ENCODE data around the gene RPS10. TPM values are rescaled to one million over a fixed set of nuclear protein-coding genes. Genes with fewer than 3 reads are reported as not detected.

Gene RPS10
- polyA plus RNA-seq, 1 donor (not counting 4 experiments of a cell fraction or from before 2014, with no cell fraction given), result 2,818 TPM

DNA sequence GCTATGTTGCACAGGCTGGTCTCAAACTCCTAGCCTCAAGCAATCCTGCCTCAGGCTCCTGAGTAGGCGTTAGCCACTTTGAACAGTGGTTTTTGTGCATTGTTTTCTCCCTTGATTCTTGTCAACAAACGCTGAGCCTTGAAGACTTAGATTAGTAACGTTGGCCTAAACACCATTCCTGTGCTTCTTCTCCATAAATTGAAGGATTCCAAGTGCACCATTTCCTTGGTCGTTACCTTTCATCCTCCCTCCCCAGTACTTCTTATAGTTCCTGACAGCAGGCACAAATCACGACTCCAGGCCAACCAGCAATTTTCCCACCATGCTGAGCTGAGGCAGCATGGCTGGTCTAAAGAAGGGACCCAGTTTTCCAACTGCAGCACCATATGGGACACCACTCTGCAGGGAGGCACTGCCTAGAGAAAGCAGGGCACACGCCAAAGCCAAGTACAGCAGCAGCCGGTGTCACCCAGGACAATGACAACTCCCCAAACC lies 8.9 kb downstream of the RPS10 start:
- FAIRE-seq (no peak), DNase-seq (ENCODE audit: low read depth, low spot score) (no peak)
- no peaks in the 10 kb centered on the region for H3K9me3 ChIP-seq (ENCODE audit: control insufficient read depth, low read depth, low read length)
- H3K9me1 ChIP-seq (ENCODE audit: control insufficient read depth, extremely low read depth, insufficient read depth, low read length), result no peaks in the 10 kb centered on the region
- no peak overlapping the region for H2AFZ ChIP-seq (ENCODE audit: control insufficient read depth, low read length)
- peaks cover 9% of the 10 kb centered on the region for H3K4me1 ChIP-seq (ENCODE audit: control insufficient read depth, extremely low read depth, insufficient read depth, low read length)
- peaks cover 28% of the 10 kb centered on the region for H4K20me1 ChIP-seq (ENCODE audit: control insufficient read depth, extremely low read depth, insufficient read depth, low read length)
- H3K79me2 ChIP-seq (ENCODE audit: control insufficient read depth, insufficient read depth, low read length), result peaks cover 22% of the 10 kb centered on the region
- no peak overlapping the region for H3K4me3 ChIP-seq (ENCODE audit: control insufficient read depth in 2 of 3, extremely low read depth in 1 of 3, insufficient read depth in 2 of 3, low read depth in 1 of 3, low read length in 3 of 3)
- H3K36me3 ChIP-seq (ENCODE audit: control insufficient read depth in 2 of 2, extremely low read depth in 1 of 2, insufficient read depth in 2 of 2, low read length in 2 of 2), result peaks cover 34 to 52% of the 10 kb centered on the region in 2 experiments
- dilution Hi-C loops (cut with MboI; ENCODE audit: extremely low pct_ligation_motif_present, low sequenced_read_pairs), result no loop called here
- H3K27me3 ChIP-seq (ENCODE audit: control insufficient read depth, extremely low read depth, insufficient read depth, low read length), result no peaks in the 10 kb centered on the region
- H3K27ac ChIP-seq (ENCODE audit: control insufficient read depth, insufficient read depth, low read length), result no peak overlapping the region
- TF ChIP-seq, protein P1, sequence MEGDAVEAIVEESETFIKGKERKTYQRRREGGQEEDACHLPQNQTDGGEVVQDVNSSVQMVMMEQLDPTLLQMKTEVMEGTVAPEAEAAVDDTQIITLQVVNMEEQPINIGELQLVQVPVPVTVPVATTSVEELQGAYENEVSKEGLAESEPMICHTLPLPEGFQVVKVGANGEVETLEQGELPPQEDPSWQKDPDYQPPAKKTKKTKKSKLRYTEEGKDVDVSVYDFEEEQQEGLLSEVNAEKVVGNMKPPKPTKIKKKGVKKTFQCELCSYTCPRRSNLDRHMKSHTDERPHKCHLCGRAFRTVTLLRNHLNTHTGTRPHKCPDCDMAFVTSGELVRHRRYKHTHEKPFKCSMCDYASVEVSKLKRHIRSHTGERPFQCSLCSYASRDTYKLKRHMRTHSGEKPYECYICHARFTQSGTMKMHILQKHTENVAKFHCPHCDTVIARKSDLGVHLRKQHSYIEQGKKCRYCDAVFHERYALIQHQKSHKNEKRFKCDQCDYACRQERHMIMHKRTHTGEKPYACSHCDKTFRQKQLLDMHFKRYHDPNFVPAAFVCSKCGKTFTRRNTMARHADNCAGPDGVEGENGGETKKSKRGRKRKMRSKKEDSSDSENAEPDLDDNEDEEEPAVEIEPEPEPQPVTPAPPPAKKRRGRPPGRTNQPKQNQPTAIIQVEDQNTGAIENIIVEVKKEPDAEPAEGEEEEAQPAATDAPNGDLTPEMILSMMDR (optimal IDR thresholded peaks at IDR 0.05 in 1 of 3, IDR thresholded peaks at IDR 0.05 in 1 of 3, conservative IDR thresholded peaks at IDR 0.05 in 1 of 3; ENCODE audit: extremely low read depth in 1 of 3, insufficient read depth in 2 of 3, low read length in 3 of 3), result no peak
- TF ChIP-seq EZH2 (IDR thresholded peaks at IDR 0.05; ENCODE audit: low read length), result no peak
- no peak overlapping the region for H3K4me2 ChIP-seq (ENCODE audit: control insufficient read depth, extremely low read depth, insufficient read depth, low read depth, low read length)
- no peak overlapping the region for H3K9ac ChIP-seq (ENCODE audit: control insufficient read depth, extremely low read depth, insufficient read depth, low read length)

DNA sequence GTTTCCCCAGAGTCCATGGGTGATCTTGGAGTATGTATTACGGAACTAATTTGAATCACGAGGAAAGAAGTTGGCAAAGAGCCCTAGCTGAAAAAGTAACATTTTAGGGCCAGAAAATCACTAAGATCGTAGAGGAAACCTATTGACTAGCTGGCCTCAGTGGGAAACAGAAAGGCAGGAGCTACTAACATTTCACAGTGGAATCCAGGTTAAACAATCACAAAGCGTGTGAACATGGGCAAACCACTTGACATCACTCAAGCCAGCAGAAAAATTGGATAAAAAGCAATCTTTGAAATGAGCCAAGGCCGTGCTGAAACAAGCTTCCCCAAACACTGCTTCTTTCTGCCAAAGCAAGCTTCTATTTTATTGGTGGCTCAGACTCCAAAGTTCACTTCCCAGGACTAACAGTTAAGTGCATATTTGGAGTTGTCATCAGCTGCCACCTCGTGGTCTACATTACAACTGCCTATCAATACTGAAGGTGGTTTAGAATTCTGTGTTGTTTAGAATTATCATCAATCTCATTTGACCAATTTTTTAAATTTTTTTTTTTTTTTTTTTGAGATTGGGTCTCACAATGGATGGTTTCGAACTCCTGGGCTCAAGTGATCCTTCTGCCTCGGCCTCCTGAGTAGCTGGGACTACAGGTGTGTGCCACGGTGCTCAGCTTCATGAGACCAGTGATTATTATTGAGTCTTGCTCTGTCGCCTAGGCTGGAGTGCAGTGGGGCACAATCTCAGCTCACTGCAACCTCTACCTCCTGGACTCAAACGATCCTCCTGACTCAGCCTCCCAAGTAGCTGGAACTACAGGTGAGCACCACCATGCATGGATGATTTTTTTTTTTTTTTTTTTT lies 10.6 kb downstream of the RPS10 start:
- H3K9ac ChIP-seq (ENCODE audit: control insufficient read depth, extremely low read depth, insufficient read depth, low read length), result no peak overlapping the region
- H3K79me2 ChIP-seq (ENCODE audit: control insufficient read depth, insufficient read depth, low read length), result peaks cover 10% of the 10 kb centered on the region
- no peak overlapping the region for H3K27ac ChIP-seq (ENCODE audit: control insufficient read depth, insufficient read depth, low read length)
- dilution Hi-C loops (cut with MboI; ENCODE audit: extremely low pct_ligation_motif_present, low sequenced_read_pairs), result no loop called here
- H3K27me3 ChIP-seq (ENCODE audit: control insufficient read depth, extremely low read depth, insufficient read depth, low read length), result no peaks in the 10 kb centered on the region
- no peaks in the 10 kb centered on the region for H3K9me1 ChIP-seq (ENCODE audit: control insufficient read depth, extremely low read depth, insufficient read depth, low read length)
- H3K4me2 ChIP-seq (ENCODE audit: control insufficient read depth, extremely low read depth, insufficient read depth, low read depth, low read length), result no peak overlapping the region
- FAIRE-seq (peak; percentile 52), DNase-seq (ENCODE audit: low read depth, low spot score) (no peak)
- peaks cover 28% of the 10 kb centered on the region for H4K20me1 ChIP-seq (ENCODE audit: control insufficient read depth, extremely low read depth, insufficient read depth, low read length)
- H2AFZ ChIP-seq (ENCODE audit: control insufficient read depth, low read length), result no peak overlapping the region
- no peaks in the 10 kb centered on the region for H3K9me3 ChIP-seq (ENCODE audit: control insufficient read depth, low read depth, low read length)
- peaks cover 29 to 38% of the 10 kb centered on the region in 2 experiments for H3K36me3 ChIP-seq (ENCODE audit: control insufficient read depth in 2 of 2, extremely low read depth in 1 of 2, insufficient read depth in 2 of 2, low read length in 2 of 2)
- peaks cover 9% of the 10 kb centered on the region for H3K4me1 ChIP-seq (ENCODE audit: control insufficient read depth, extremely low read depth, insufficient read depth, low read length)
- TF ChIP-seq EZH2 (IDR thresholded peaks at IDR 0.05; ENCODE audit: low read length), result no peak
- TF ChIP-seq, protein P1 (optimal IDR thresholded peaks at IDR 0.05 in 1 of 3, IDR thresholded peaks at IDR 0.05 in 1 of 3, conservative IDR thresholded peaks at IDR 0.05 in 1 of 3; ENCODE audit: extremely low read depth in 1 of 3, insufficient read depth in 2 of 3, low read length in 3 of 3), result peak; percentile 41 to 54 (median 51)
- no peak overlapping the region for H3K4me3 ChIP-seq (ENCODE audit: control insufficient read depth in 2 of 3, extremely low read depth in 1 of 3, insufficient read depth in 2 of 3, low read depth in 1 of 3, low read length in 3 of 3)

Data from keratinocyte (primary cell).